GM23338 (cell line): ENCODE data around the gene ZNF496. TPM values are rescaled to one million over a fixed set of nuclear protein-coding genes. Genes with fewer than 3 reads are reported as not detected.

Experiments
- ATAC-seq: fragments of 200-7000 bp; cut with Tn5 transposase; 3 replicates; pipeline ENCODE4 v1.9.1; 2020
- DNase-seq: peaks from one replicate; pipeline ENCODE4 v3.0.0-alpha.2; 2015; ENCODE audit warnings: low spot score
- H2AFZ ChIP-seq: fragments of 200-600 bp; sonication (generic); 2 replicates; pipeline ENCODE4 v1.8.0; 2016; ENCODE audit warnings: antibody characterized with exemption, mild to moderate bottlenecking, moderate library complexity
- H3F3A ChIP-seq: fragments of 200-600 bp; sonication (generic); replicated peaks from 2 replicates; pipeline ENCODE4 v1.8.0; 2017; ENCODE audit warnings: antibody characterized with exemption, mixed run types, low read depth
- H3K27ac ChIP-seq: fragments of 200-600 bp; sonication (generic); 2 replicates; pipeline ENCODE4 v1.6.1; 2016; ENCODE audit warnings: low read depth
- H3K27me3 ChIP-seq: fragments of 200-600 bp; sonication (generic); 2 replicates; pipeline ENCODE4 v1.8.0; 2016; ENCODE audit warnings: mild to moderate bottlenecking, mixed run types, moderate library complexity; ENCODE audit not compliant: insufficient read depth
- H3K36me3 ChIP-seq: fragments of 200-600 bp; sonication (generic); 2 replicates; pipeline ENCODE4 v1.8.0; 2016; ENCODE audit warnings: mild to moderate bottlenecking; ENCODE audit not compliant: insufficient read depth
- H3K4me1 ChIP-seq: fragments of 200-600 bp; sonication (generic); 2 replicates; pipeline ENCODE4 v1.8.0; 2016; ENCODE audit warnings: mild to moderate bottlenecking, moderate library complexity; ENCODE audit not compliant: insufficient read depth
- H3K4me2 ChIP-seq: fragments of 200-600 bp; sonication (generic); 2 replicates; pipeline ENCODE4 v1.7.1; 2017; ENCODE audit warnings: mixed run types
- H3K4me3 ChIP-seq: fragments of 200-600 bp; sonication (generic); 2 replicates; pipeline ENCODE4 v1.6.1; 2016; ENCODE audit warnings: mixed run types
- H3K79me2 ChIP-seq: fragments of 200-600 bp; sonication (generic); replicated peaks from 2 replicates; pipeline ENCODE4 v1.8.0; 2017; ENCODE audit warnings: mild to moderate bottlenecking; ENCODE audit not compliant: insufficient read depth
- H3K9me2 ChIP-seq: fragments of 200-600 bp; sonication (generic); 2 replicates; pipeline ENCODE4 v1.8.0; 2017; ENCODE audit not compliant: insufficient read depth
- H4K20me1 ChIP-seq: fragments of 200-600 bp; sonication (generic); replicated peaks from 2 replicates; pipeline ENCODE4 v1.8.0; 2017; ENCODE audit warnings: mild to moderate bottlenecking; ENCODE audit not compliant: insufficient read depth
- H3K27ac Mint-ChIP-seq: 2 replicates; pipeline ENCODE4 v1.8.0; 2020; ENCODE audit warnings: inconsistent platforms, mild to moderate bottlenecking, moderate library complexity, mixed read lengths
- H3K27me3 Mint-ChIP-seq: 3 replicates; pipeline ENCODE4 v1.8.0; 2022; ENCODE audit warnings: low read depth, mild to moderate bottlenecking, moderate library complexity, mixed read lengths, inconsistent platforms; ENCODE audit not compliant: insufficient read depth, poor library complexity
- H3K36me3 Mint-ChIP-seq: 3 replicates; pipeline ENCODE4 v1.8.0; 2021; ENCODE audit warnings: low read depth, mild to moderate bottlenecking, inconsistent platforms, moderate library complexity, mixed read lengths
- H3K4me1 Mint-ChIP-seq: 3 replicates; pipeline ENCODE4 v1.8.0; 2020; ENCODE audit warnings: mild to moderate bottlenecking, inconsistent platforms, mixed read lengths
- H3K4me3 Mint-ChIP-seq: 3 replicates; pipeline ENCODE4 v1.8.0; 2021; ENCODE audit warnings: moderate library complexity, mild to moderate bottlenecking, inconsistent platforms, mixed read lengths
- H3K9me3 Mint-ChIP-seq: 3 replicates; pipeline ENCODE4 v1.8.0; 2020; ENCODE audit warnings: moderate library complexity, mild to moderate bottlenecking, inconsistent platforms, mixed read lengths
- EZH2 ChIP-seq: fragments of 200-600 bp; sonication (generic); IDR thresholded peaks from one replicate; pipeline ENCODE4 v1.8.0; 2017; ENCODE audit warnings: antibody characterized with exemption, mild to moderate bottlenecking, low read depth; ENCODE audit not compliant: unreplicated experiment
- POLR2AphosphoS5 ChIP-seq: IDR thresholded peaks from 2 replicates; pipeline ENCODE4 v1.6.1; 2016; ENCODE audit warnings: antibody characterized with exemption, low read depth
- ZNF462 ChIP-seq: fragments of 250-450 bp; sonication (Bioruptor Pico); IDR thresholded peaks from 2 replicates; pipeline ENCODE4 v1.5.0; 2020; ENCODE audit warnings: mild to moderate bottlenecking, moderate library complexity
- polyA plus RNA-seq: library from polyadenylated mRNA; unstranded; fragments of >200 nt; fragmentation: Nextera tagmentation; extraction: Ambion mirVana; gene quantifications from 2 replicates; pipeline ENCODE4 v1.2.1, GENCODE V29; 2016
- total RNA-seq: library from RNA; depleted of rRNA; stranded (reverse); fragments of >200 nt; shearing (Covaris generic); gene quantifications from 2 replicates; pipeline ENCODE4 v1.2.3, GENCODE V29; 2014

Gene ZNF496
- total and polyA plus RNA-seq, 2 experiments from 2014 or later: 22.0 to 127 TPM

- Mint-ChIP-seq H3K9me3 (no peaks in the 10 kb centered on the region; the same call in 1 of the 3 replicates), H3K4me3 (peak overlapping the region; percentile 89), H3K4me1 (peaks cover 51% of the 10 kb centered on the region), H3K36me3 (peaks cover 58% of the 10 kb centered on the region), H3K27me3 (peaks cover 21% of the 10 kb centered on the region), H3K27ac (peak overlapping the region; percentile 65; the same call in 1 of the 2 replicates)
- peak; percentile 69 for DNase-seq
- peaks cover 25% of the 10 kb centered on the region for H3K36me3 ChIP-seq
- peaks cover 49% of the 10 kb centered on the region for H3K4me1 ChIP-seq
- peaks cover 85% of the 10 kb centered on the region for H3K79me2 ChIP-seq
- H4K20me1 ChIP-seq: peaks cover 58% of the 10 kb centered on the region
- peak overlapping the region; percentile 96 for H3K4me2 ChIP-seq
- TF ChIP-seq EZH2: no peak
- TF ChIP-seq POLR2AphosphoS5: 0 out of 2 replicates have a peak, but pooled peaks have one; percentile 17
- ATAC-seq: peak; percentile 18
- H2AFZ ChIP-seq: no peak overlapping the region
- peak overlapping the region; percentile 72 for H3K27ac ChIP-seq
- H3K9me2 ChIP-seq: no peaks in the 10 kb centered on the region
- no peaks in the 10 kb centered on the region; the same call in 1 of the 2 replicates for H3F3A ChIP-seq
- no peaks in the 10 kb centered on the region for H3K27me3 ChIP-seq
- peak overlapping the region; percentile 91 for H3K4me3 ChIP-seq
Measured at GRCh38 chr1:247332215-247332622, 552 bp upstream of the ZNF496 start.

- Mint-ChIP-seq H3K36me3 (peaks cover 69% of the 10 kb centered on the region), H3K4me3 (peak overlapping the region; percentile 89), H3K27me3 (peaks cover 20% of the 10 kb centered on the region), H3K27ac (peak overlapping the region; percentile 94), H3K9me3 (no peaks in the 10 kb centered on the region; the same call in 1 of the 3 replicates), H3K4me1 (peaks cover 40% of the 10 kb centered on the region)
- Histone ChIP-seq H2AFZ (no peak overlapping the region), H3K36me3 (peaks cover 28% of the 10 kb centered on the region), H3F3A (no peaks in the 10 kb centered on the region; the same call in 1 of the 2 replicates), H4K20me1 (peaks cover 58% of the 10 kb centered on the region), H3K9me2 (no peaks in the 10 kb centered on the region), H3K79me2 (peaks cover 83% of the 10 kb centered on the region), H3K4me3 (peak overlapping the region; percentile 91), H3K4me2 (peak overlapping the region; percentile 98), H3K4me1 (peaks cover 38% of the 10 kb centered on the region), H3K27ac (no peak overlapping the region), H3K27me3 (no peaks in the 10 kb centered on the region)
- ATAC-seq (peak; percentile 36), DNase-seq (peak; percentile 77)
- no peak for TF ChIP-seq ZNF462
- TF ChIP-seq POLR2AphosphoS5: peak; percentile 5; the same call in 1 of the 2 replicates
Measured at GRCh38 chr1:247331172-247331524, 519 bp downstream of the ZNF496 start.
